HS-5 (cell line): ENCODE measurements around the gene GSC2.
"Not testable (repeated sequence)": the region's sequence is repeated elsewhere in the genome, so short reads cannot be mapped to it uniquely, and the experiment has no call there.

Experiments used
- DNase-seq: peaks from one replicate; pipeline ENCODE4 v3.0.0-alpha.2; 2012; ENCODE audit warnings: low read depth

Gene GSC2

DNA sequence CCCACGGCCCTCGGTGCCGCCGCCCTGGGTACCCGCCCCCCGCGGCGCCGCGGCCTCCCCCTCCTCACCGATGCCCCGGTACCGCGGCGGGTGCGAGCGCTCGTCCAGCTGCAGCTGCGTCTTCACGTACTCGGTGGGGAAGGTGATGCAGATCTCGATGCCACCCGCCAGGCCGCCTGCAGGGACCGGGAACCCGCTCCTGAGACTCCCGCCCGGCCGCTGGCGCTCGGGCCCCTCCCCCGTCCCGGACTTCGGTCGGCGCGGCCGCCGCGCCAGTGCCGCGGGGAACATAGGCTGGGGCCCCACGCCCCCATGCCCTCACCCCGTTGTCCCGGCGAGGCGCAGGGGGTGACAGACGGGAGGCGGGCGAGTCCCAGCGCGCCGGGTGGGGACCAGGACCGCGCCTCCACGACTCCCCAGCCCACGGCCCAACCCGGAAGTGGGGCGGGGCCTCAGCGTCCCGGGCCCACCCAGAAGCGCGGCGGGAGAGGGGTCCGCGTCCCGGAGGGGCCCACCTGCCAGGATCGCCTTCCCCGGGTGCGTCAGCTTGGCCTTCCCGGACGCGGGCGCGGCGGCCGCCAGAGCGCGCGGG is 28.1 kb upstream of the GSC2 start:
- DNase-seq = no peak

DNA sequence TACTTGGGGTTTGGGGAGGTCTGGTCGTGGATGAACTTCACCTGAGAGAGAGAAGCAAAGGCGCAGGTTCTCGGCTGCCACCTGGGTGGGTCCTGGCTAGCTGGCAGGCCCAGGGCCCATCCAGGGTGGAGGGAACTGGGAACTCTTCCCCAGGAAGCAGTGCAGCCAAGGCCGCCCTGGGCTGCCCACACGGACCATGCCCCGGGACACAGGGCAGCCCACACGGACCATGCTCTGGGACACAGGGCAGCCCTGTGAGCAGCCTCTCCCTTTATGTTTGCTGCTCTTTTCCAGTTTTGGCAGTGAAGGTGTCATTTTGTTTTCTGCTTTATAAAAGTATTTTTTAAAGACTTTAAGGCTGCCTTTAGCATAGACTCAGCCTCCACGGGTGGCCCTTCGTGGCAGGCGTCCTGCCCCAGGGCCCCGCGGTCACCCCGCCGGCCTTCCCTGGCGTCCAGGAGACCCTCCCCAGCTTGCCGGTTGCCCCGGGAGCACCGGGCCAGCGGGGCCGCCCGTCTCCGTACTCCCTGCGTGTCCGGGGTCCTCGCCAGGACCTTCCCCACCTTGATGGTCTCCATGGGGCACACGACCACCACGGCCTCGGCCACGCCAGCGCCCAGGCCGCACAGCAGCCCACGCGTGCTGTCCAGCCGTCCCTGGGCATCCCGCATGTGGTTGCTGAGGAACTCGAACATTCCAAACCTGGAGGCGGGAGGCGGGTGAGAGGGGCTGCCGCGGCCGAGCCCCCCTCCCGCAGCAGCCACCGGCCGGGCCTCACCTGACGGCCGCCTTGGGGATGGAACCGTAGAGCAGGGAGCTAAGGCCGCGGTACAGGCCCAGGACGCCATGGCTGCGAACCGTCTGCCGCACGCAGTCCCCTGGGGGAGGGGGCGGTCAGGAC is 27.3 kb upstream of the GSC2 start:
- no peak for DNase-seq

DNA sequence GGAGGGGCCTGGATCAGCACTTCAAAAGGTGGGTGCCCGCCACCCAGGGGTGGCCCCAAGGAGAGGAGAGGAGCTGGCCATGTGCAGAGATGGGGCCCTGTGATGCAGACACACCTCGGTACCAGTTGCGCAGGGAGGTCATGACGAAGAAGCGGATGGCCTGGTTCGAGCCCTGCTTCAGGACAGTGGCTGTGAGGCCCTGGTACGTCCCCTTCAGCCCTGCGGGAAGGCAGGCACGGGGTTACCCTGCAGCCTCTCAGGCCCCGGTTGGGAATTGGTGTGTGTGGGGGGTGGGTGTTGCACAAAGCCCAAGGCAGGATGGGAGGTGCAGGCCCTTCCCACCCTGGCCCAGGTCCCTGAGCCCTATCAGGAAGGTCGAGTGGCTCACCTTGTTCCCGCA is 26.6 kb upstream of the GSC2 start:
- no peak for DNase-seq

DNA sequence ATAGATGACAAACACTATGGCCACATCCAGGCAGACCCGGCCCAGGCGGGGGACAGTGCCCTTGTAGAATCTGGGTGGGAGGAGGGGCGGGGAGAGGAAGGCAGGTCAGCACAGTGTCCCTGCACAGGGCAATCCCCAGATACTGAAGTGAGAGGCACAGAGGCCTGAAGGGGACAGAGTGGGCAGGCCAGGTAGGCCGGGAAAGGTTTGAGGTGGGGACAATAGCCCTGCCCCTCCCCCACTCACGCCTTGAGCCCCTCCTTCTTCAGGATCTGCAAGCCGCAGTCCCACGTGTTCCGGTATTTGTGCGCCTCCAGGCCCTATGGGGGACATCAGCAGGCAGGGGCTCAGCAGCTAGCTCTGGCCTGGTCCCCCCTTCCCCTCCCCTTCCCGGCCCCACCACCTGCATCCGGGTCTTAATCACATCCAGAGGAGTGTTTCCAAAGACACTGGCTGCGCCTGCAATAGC is 26.1 kb upstream of the GSC2 start:
- DNase-seq = no peak

DNA sequence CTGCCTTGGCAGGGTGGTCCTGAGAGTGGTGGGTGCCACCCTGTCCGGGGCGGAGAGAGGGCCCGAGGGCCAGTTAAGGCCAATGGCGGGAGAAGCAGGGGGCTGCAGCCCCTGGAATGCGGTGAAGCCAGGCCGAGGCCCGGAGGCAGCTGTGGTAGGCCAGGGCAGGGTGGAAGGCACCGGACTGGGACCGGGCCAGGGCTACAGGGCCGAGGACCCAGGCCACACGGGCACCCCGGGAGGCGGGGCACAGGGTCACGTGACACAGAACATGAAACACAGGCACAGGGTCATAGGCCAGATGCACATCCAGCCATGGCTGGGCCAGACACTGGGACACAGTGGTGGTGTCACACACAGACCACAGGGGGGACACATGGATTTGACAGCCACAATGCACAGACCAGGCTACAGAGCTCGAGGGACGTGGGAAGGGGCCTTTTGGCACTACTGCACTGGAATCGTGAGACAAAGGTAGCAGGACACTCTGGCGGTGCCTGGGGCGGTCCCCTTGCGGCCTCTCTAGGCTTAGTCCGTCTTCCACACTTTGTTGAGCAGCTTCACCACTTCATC is 25.6 kb upstream of the GSC2 start:
- no peak for DNase-seq

DNA sequence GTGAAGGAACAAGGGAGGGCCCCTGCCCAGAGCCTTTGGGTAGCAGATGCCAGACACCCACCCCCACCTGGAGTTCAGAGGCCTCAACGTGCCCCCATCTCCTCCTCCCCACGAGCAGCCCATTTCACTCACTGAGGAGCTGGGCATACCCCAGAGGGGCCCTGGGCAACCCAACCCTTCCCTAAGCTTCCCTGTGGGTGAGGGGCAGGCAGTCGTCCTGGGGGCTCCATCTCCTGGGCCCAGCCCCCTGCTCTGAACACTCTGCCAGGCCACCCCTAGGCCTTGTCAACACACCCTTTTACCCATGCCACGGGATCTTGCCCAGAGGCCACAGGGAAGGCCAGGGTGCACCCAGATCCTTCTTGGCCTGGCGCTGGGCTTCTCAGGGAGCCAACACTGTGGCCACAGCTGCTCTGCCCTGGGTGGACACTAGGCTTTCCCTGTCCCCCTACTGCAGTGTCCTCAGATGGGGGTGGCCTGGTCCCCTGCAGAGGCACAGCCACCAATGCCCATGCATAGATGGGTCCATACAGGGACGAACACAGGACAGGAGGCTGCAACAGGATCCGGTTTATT is 25.0 kb upstream of the GSC2 start:
- no peak for DNase-seq

DNA sequence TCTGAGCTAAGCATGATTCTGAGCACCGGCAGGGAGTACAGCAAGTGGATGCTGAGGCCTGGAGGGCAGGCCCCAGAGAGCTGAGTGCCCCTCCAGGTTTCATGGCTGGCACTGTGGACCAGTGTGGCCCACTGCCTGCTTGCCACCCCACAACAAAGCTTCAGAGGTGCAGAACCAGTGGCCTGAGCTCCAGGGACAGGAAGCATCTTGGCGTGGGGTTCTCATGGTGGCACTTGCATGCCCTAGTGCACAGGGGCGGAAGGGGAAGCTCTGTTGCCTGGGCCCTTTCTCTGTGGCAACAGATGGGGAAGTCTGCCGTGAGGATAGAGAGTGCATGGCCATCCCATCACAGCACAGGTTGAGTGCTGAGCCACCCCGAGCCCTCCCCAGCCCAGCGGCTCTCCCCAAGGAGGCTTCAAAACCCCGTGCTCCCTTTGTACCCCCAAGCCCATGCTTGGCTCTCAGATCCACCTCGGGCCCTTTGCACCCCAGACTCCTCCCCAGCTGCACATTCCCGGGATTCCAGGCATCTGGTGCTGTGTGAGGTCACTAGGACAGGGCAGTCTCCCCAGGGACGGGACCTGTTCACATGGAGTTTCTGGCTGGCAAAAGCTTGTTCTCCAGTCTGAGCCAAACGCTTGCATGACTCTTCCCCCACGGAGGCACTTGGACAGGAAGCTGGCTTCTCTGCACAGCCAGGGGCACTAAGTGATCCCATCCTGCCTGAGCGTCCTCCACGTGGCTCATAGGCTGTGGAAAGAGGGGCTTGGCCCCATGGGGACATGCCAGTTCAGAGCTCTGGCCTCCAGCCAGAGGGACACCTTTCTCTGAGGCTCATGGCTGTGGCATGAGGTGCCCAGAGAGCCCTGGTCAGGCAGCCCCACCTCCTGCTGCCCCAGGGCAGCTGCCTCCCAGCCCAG is 24.3 kb upstream of the GSC2 start:
- DNase-seq = peak; percentile 79

DNA sequence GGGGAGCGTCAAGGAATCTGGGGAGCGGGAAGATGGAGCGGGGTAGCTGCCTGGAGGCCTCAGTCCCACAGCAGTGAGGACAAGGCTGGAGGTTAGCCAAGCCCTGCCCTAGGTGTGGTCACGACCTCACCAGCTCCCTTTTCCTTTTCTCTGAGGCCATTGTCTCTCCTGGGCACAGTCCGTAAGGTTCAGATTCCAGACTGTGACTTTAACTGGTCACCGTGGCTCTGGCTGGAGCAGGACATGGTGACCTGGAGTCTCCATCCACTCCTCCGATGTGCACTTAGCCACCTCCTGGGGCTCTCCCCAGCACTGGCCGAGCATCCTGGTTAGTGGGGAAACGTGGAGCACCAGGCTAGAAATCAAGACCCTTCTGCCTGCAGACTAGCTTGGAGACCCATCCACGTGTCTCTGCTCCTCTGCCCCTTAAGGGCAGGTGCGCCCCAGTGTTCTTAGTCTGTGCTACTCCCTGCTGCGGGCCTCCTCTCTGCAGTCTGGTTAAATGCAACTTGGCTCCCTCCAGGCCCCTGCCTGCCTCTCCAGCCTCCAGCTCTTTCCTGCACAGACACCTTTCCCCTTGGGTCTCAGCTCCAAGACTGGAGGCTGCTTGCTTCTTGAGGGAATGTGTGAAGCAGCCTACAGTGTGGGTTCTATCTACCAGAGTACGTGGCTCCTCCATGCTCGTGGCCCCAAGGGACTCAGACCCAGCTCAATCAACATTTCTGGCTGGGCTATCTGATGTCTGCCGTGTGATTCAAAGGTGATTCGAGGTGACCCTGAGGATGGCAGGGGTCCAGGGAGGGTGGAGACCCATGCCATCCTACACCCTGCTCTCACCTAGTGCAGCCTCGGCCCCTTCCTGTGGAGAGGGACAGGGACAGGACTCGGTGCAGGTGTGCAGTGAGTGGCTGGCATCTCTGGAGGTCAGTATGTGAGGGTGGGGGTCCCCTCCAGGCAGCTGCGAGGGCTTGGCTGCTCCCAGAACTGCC is 23.2 kb upstream of the GSC2 start:
- DNase-seq = no peak

DNA sequence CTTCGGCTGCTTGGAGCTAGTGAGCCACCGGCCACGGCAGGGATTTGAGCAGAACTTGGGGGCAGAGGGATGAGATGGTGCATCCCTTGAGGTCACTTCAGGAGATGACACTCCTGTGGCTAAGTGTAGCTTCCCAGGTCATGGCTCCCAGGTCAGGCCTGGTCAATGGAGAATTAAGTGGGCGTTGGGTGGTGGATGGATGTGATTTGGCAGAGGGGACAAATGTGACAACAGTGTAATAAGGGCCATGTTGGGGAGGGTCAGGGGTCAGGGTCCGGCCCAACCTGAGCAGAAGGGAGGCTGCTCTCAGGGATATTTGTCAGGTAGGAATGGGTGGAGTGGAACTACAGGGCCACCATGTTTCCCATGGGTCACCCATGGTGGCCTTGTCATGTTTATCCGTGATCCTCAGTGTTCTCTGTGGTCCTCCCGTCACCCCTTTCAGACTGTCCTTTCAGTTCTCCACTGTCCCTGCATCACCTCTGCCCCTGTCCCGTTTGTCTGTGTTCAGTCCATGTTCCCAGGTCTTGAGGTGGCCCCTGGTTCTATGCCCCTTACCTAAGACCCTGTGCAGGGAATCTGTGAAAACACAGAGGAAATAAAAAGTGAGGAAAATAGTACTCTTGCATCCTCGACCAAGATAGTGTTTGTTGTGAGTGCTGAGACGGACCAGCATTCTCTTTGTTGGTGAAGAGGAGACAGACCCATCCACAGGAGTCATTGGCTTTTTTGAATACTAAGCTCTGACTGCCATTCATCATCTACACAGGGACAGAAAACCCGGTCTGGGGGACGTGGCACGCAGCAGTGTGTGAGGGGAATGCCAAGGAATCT is 22.3 kb upstream of the GSC2 start:
- DNase-seq = no peak

DNA sequence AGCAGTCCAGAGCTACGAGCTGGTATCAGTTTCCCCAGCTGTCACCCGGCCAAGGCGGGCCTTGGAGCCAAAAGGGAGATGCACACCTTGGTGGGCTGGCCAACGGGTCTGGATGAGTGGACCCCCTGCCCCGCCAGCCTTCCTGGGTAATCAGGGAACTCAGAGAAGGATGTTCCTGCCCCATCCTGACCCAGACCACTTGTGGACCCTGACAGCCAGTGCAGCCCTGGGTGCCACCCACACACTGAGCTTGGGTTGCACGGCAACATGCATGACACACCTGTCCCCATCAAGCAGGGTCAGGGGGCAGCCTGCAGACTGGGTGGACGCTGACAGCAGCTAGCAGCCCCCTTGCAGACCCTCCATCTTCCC is 19.8 kb upstream of the GSC2 start:
- DNase-seq = no peak

DNA sequence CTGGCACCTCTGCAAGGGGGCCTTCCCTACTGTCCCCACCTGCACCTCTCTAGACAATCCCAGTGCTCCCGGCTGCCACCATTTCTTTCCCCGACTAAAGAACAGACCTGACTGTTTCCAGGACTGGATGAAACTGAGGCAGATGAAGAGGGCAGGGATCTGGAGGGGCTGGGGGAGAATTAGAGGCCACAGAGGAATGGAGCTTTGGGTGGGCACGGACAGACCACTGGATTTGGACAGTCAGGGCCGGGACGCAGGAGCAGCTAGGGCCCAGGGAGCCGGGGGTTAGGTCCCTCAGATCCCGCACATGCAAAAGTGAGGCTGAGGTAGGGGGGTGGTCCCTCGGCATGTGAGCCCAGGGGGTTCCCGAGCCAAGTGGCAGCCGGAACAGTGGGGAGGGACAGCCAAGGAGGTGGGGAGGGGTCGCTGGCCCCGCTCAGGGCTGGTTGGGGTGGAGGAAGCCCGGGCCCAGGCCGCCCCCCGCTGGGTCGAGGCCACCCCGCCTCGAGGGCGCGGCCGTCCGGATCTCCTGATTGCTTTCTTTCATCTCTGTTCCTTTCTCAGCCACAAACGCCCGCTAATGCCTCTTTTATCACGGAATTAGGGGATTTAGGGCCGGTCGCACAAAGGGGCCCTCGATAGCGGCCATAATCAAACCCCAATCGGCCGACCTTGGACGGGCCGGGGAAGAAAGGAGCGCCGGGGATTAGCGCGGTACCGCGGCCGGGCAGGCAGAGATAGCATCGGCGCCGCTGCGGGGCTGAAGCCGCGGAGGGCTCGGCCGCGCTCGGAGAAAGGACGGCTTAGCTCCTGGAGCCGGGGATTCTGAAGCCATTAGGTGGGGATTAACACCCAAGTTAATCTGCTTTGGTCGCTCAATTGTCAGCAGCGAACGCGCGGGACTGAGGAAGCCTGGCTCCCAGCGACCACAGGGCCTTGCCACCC is 19.2 kb upstream of the GSC2 start:
- no peak for DNase-seq

DNA sequence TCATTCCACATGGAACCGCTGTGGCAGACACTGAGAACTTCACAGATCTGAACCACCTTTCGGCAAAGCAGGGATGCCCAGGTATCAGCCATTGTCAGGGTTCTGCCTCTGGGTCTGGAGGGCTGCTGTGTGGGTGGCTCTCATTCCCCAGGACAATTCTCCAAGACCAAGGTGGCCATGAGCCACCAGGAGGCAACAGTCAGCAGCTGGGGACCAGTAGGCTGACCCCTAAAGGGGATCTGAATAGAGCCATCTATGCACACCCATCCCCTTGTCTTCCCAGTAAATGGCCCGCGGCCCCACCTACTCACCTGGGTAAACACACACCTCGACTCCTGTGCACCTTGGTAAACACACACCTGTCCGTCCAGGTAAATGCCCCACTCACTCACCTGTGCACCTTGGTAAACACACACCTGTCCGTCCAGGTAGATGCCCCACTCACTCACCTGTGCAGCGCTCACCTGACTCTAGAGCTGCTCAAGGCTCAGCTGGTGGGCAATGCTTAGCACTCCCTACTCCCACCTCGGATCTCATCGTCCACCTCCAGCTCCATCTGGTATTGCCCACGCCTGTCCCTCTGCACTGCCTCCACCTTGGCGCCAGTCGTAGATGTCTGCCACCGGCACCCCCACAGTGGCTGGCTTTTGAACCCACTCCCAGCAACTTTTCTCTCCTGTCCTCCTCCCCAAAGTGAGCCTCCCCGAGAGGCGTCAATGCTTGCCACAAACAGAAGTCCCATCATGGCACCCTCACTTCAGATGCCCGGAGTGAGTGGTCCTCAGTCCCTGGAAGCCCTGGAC is 18.2 kb upstream of the GSC2 start:
- DNase-seq = no peak

DNA sequence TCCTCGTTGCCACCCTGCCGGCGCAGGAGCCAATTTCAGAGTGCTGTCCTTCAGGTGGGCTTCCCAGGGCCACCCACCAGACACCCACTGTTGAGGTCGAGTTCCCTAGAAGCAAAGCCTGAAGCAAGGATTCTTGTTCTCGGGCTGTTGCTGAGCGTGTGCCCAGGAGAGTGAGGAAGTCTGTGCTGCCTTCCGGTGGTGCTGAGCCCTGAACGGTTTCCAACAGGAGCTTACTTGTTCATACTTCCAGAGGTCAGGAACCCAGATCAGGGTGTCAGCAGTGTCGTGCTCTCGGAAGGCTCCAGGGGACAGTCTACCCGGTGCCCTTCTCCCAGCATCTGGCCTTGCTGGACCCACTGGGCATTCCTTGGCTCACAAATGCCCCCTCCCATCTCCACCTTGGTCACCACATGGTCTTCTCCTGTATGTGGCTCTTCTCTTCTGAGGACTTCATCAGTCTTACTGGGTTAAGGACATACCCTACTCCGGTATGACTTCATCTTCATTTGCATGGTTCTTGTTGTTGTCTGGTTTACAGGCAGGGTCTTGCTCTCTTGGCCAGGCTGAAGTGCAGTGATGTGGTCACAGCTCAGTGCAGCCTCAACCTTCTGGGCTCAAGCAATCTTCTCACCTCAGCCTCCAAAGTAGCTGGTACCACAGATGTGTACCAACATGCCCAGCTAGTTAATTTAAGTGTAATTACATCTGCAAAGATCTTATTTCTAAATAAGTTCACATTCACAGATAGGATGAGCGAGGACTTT is 17.2 kb upstream of the GSC2 start:
- DNase-seq = no peak

DNA sequence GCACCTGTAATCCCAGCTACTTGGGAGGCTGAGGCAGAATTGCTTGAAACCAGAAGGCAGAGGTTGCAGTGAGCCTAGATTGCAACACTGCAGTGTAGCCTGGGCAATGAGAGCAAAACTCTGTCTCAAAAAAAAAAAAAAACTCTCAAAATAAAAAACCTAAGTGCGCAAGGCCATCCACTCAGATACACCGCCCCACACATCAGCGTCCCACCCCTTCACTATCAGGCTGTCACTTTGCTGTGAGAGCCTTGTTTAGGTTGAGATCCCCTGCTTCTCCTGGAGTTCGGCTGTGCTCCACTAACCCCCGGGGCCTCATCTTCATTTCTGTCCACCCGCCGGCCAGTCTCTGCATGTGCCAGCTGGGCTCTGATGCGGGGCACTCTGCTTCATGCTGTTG is 16.3 kb upstream of the GSC2 start:
- no peak for DNase-seq

DNA sequence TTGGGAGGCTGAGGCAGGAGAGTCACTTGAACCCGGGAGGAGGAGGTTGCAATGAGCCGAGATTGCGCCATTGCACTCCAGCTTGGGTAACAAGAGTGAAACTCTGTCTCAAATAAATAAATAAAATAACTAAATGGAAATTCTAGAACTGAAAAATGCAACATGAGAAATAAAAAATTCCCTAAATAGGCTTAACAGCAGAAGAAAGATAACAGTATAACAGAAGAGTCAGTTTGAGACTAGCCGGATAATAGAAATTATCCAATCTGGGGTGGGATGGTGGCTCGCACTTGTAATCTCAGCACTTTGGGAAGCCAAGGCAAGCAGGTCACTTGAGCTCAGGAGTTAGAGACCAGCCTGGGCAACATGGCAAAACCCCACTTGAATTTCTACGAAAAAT is 14.3 kb upstream of the GSC2 start:
- no peak for DNase-seq

DNA sequence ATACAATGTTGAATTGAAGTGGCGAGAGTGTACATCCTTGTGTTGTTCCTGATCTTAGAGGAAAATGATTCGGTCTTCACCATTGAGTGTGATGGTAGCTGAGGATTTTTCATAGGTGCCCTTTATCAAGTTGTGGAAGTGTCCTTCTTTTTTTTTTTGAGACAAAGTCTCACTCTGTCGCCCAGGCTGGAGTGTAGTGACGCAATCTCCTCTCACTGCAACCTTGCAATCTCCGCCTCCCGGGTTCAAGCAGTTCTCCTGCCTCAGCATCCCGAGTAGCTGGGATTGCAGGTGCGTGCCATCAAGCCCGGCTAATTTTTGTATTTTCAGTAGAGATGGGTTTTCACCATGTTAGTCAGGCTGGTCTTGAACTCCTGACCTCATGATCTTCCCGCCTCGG is 8.6 kb upstream of the GSC2 start:
- not testable (repeated sequence) for DNase-seq

DNA sequence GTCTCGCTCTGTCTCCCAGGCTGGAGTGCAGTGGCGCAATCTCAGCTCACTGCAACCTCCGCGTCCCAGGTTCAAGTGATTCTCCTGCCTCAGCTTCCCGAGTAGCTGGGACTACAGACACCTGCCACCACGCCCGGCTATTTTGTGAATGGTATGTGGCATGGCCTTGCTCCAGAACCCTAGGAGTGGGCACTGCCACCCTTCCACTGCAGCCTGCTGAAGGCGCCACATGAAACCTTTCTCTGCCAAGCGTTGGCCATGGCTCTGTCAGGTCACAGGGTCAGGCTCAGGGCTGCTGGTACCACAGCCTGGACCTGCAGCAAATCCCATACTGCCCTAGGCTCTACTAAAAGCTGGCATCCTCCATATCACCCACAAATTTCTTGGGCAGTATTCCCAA is 6.0 kb upstream of the GSC2 start:
- DNase-seq = not testable (repeated sequence)
